GM18861 (cell line): ENCODE measurements around the gene TMBIM6.
"Not testable (repeated sequence)": the region's sequence is repeated elsewhere in the genome, so short reads cannot be mapped to it uniquely, and the experiment has no call there.

ENCODE experiments used
- ATAC-seq: cut with Tn5 transposase; IDR thresholded peaks from one replicate; pipeline ENCODE4 v1.9.1; 2021; ENCODE audit not compliant: unreplicated experiment

Gene TMBIM6

DNA sequence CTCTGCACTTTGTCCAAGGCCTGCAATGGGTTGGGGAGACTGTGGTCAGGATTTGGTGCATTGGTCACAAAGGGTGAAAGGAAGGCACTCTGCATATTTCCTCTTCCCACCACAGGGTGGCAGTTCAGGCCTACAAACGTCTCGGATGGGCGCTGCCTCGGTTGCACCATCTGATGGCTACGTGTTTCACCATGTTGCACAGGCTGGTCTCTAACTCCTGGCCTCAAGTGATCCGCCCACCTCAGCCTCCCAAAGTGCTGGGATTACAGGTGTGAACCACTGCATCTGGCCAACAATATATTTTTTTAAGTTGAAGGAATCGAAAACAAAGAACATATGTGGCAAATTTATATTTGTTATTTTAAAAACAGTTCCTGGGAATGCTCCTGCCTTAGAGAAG lies 35.1 kb downstream of the TMBIM6 start:
- no peak for ATAC-seq

DNA sequence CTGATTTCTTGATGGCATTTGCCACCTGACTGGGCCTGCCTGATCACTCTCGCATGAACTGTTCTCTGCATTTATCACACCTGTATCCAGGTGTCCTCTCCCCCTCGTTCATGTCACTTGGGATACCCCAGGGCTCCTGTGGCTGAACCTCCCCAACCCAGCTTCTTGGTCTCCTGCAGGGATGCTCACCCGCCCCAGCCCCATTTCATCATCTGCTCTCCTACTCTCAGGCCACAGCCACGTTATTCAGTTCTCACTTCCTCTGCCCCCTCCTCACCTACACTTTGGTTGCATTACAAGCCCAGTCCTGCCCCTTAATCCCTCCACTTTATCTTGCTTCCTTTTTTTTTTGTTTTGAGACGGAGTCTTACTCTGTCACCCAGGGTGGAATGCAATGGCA lies 35.5 kb downstream of the TMBIM6 start:
- no peak for ATAC-seq

DNA sequence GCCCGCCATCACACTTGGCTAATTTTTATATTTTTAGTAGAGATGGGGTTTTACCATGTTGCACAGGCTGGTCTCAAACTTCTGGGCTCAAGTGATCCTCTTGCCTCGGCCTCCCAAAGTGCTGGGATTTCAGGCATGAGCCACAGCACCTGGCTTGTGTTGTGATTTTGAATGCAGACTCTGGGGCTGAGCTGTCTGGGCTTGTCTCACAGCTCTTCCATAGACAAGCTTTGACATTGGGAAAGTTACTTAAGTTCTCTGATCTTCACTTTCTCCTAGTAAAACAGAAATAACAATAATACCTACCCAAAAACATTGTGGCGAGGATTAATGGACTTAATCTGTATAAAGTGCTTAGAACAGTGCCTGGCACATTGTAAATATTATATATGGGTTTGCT lies 36.0 kb downstream of the TMBIM6 start:
- no peak for ATAC-seq

DNA sequence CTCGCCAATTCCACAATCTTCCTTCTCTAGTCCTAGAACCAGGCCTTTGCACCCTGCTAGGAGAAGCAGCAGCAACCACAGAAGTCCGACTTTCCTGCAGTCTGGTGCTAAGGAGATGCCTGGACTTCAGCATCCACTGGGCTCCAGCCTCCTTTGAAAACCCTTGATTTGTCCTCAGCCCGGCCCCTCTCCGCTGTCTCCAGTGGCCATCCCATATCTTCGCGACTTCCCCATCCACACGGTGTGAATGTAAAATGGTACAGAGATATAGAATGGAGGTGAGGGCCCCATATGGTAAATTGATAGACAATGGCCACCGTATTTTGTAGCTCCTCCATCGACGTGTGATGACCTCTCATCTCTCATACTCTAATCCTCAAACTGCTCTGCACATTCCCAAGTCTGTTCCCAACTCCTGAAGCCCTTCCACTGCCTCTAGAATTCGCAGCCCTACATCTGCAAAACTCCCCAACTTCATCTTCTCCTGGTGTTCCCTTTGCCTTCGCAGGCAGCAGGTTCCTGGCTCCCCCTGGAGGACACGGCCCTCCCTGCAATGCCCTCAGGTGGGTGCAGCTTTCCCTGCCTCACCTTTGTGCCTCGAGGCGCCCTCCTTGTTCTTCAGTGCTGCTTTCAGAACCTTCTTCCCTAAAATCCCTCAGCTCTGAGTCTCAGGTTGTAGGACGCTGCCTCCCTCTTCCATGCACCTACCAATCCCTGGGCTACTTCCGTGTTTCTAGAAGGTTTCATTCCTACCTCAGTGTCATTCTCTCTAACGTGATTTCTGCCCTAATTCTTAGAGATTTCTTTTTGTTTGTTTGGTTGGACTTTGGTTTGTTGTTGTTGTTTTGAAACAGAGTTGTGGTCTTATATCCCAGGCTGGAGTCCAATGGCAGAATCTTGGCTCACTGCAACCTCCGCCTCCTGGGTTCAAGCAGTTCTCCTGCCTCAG lies 36.7 kb downstream of the TMBIM6 start:
- ATAC-seq: no peak

DNA sequence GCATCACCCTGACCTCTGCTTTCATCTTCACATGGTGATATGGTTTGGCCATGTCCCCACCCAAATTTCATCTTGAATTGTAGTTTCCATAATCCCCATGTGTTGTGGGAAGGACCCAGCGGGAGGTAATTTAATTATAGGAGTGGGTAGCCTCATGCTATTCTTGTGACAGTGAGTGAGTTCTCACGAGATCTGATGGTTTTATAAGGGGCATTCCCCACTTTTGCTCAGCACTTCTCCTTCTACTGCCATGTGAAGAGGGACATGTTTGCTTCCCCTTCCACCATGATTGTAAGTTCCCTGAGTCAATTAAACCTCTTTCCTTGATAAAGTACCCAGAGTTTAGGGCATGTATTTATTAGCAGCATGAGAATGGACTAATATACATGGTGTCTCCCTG lies 38.2 kb downstream of the TMBIM6 start:
- ATAC-seq: no peak

DNA sequence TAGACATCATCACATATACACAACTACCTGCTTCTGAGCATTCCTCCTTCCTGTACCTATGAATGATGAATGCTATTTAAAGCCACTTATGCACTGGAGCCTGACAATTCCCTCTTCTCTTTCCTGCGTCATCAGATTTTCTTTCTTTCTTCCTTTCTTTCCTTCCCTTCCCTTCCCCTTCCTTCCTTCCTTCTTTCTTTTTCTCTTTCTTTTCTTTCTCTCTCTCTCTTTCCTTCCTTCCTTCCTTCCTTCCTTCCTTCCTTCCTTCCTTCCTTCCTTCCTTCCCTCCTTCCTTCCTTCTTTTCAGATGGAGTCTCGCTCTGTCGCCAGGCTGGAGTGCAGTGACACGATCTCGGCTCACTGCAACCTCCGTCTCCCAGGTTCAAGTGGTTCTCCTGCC lies 39.6 kb downstream of the TMBIM6 start:
- not testable (repeated sequence) for ATAC-seq

DNA sequence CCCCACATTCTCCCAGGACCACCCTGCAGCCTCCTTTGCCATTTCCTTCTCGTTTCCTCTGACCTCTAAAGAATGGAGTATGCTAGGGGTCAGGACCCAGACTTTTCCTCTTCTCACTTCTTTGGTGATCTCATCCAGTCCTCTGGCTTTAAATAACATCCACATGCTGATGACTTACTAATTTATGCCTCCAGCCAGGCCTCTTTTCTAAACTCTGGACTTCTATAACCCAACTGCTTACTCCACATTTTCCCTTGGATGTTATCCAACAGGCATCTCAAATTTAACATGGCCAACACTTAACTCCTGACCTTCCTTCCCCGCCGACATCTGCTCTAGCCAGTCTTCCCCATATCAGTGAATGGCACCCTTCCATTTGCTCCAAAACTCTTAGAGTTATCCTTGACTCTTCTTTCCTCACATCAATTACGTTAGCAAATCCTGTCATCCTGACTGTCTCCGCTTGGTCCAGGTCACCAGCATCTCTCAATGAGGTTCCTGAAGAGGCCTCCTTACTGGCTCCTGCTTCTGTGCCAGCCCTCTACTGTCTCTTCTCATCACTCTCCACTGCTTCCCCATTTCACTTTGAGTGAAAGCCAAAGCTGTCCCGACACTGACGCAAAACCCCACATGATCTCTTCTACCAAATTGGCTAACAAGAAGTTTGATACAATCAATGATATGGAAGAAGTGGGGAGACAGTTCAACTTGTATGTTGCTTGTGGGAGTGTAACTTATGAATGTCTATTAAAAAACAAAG lies 42.7 kb downstream of the TMBIM6 start:
- no peak for ATAC-seq

DNA sequence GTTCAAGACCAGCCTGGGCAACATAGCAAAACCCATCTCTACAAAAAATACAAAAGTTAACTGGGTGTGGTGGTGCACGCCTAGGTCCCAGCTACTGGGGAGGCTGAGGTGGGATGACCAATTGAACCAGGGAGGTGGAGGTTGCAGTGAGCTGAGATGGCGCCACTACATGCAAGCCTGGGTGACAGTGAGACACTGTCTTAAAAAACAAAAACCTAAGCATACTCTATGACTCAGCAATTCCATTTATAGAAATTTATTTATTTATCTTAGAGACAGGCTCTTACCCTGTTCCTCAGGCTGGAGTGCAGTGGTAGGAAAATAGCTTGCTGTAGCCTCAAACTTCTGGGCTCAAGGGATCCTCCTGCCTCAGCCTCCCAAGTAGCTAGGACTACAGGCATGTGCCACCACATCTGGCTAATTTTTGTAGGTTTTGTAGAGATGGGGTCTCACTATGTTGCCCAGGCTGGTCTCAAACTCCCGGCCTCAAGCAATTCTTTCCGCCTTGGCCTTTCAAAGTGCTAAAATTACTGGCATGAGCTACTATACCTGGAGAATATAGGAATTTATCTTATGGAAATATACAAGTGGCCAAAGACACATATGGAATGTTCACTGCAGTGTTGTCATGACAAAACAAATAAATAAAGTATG lies 43.5 kb downstream of the TMBIM6 start:
- ATAC-seq: no peak

DNA sequence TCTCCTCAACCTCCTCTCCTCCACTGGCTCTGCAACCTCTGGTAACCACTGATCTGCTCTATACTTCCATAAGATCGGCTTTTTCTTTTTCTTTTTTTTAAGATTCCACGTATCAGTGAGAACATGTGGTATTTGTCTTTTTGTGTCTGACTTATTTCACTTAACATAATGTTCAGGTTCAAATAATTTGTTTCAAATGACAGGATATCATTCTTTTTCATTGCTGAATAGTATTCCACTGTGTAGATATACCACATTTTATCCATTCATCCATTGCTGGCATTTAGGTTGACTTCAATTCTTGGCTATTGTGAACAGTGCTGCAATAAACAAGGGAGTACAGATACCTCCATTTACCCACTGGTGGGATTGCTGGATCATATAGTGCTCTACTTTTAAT lies 46.3 kb downstream of the TMBIM6 start:
- ATAC-seq: no peak

DNA sequence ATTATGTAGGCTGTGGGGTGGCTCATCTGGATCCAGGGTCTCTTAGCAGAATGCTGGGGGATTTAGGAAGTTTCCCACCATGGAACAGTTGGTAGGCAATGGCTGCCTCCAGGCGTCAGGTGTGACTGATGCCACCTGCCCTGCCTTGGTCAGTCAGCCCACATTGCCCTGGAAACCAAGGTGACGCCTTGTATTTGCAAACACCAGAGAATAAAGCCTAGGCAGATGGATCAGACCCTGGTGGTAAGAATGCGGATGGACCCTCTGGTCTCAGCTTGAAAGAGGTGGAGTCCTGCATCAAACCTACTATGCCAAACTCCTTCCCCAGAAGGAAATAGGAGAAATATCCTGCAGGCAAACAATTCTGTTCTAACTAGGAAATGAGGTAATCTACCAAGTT lies 48.6 kb downstream of the TMBIM6 start:
- no peak for ATAC-seq

DNA sequence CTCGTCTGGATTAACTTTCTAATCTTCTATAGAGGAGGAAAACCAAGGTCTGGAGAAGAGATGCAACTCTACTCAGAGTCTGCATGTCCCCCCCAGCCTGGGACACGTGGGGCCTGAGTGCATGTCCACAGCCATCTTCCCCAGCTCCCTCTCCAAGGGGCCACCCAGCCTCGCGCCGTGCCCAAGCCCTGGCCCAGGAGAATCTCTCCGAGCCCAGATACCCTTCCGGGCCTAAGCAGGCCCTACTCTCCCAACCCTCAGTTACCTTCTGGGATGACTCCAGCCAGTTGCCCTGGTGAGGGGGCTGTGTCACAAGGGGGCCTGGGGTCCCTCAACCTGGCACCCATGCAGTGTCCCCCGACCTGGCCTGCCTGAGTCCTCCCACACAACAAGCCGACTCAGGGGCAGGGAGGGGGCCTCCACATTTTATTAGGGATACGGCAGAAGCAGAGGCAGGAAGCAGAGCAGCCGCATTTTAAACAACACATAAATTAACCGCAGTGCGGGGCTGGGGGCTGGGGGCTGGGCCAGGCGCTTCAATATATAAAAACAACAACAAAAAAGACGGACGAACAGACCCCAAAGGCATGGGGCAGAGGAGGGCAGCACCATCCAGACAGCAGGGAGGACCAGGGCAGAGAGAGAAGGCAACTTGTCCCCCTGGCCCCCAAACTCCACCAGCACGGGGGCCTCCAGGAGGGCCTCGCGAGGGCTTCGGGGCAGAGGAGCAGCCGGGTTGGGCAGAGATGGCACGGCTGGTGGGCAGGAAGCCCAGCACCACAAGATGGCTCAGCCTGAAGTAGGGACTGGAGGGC lies 49.6 kb downstream of the TMBIM6 start:
- ATAC-seq: no peak

DNA sequence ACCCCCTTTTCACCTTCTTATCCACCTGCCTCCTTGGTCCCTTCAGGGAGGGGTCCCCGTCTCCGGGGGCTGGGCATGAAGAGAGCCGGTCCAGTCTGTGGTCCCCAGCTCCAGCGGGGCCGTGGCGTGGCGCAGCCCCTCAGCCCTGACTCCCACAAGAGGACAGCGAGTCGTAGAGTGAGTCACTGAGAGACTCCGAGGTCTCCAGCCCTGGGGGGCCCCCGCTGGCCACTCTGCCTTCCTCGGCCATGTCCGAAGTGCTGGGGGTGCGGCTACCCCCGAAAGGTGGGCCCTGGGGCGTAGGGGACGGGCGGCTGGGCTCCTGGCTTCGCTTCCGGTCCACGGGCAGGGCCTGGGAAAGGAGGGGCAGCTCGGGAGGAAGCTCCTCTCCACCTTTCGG lies 50.3 kb downstream of the TMBIM6 start:
- ATAC-seq: no peak

DNA sequence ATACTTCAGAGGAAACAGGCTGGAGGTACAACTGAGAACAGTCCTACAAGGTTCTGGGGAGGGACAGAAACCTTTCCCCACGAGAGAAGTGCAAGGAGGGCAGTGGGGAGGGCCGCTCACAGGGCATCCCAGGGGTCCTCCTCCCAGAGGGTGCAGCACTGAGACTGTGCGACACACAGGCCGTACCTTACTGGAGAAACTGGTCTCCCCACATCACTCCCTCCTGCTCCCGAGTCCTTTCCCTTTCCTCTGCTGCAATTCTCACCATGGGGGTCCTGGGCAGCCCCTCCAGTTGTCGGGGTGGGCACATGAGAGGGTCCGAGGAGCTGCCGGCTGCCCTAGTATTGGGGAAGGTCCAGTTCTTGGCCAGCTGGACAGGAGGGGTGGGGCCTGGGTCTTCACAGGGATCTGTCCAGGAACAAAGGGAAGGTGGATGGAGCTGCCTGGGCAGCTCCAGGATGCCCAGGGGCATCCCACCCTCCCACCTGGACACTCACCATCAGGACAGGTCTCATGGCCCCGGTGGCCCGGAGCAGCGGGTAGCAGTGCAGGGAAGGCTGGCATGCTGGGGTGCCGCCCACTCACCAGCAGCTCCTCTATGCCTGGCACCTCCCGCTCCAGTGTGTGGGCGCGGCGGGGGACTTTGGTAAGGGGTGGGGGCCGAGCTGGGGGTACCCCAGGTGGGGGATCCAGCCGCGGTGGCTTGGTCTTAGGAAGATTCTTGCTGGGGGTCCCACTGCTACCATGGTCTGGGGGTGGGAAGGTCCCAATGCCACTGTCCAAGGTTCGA lies 51.0 kb downstream of the TMBIM6 start:
- ATAC-seq: no peak

DNA sequence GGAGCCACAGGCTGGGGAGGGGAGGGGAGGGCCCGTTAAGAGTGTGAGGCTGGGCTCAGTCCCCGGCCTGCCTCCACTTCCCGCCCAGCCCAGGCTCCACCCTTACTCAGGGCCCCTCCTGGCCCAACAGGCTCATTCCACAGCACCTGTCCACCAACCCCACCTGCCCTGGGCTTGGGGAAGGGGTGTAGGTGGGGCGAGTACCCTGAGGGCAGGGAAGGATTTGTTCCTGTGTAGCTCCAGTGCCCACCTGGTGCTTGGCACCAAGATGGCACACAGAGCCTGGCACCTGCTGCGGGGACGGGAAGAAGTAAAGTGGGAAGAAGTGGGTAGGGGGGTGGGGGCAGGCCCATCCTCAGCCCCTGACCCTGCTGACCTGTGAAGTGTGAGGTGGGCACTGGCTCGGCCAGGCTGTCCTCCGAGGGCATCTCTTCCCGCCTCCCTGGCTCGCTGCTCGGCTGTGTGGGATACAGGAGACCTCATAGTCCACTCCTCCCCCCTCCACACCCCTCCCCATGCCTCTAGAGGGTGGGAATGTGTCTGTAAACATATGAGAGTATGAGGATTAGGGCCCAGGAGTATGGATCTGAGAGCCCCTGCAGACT lies 51.7 kb downstream of the TMBIM6 start:
- no peak for ATAC-seq

DNA sequence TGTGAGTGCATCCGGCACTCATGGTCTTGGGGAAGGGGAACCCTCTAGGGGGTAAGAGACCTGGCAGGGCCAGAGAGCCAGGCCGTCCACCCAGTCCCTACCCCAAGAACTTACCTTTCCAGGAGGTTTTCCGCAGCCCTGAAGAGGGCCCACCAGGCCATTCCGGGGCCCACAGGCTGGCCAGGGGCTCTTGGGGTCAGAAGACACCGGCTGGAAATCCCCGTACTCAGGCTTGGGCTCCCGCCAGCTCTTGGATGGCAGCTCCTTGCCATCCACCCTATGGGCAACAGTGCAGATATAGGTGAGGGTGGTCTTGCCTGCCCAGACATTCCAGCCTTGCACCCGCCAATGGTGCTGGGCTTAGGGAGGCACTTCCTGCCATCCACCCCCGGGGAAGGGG lies 52.3 kb downstream of the TMBIM6 start:
- ATAC-seq: no peak

DNA sequence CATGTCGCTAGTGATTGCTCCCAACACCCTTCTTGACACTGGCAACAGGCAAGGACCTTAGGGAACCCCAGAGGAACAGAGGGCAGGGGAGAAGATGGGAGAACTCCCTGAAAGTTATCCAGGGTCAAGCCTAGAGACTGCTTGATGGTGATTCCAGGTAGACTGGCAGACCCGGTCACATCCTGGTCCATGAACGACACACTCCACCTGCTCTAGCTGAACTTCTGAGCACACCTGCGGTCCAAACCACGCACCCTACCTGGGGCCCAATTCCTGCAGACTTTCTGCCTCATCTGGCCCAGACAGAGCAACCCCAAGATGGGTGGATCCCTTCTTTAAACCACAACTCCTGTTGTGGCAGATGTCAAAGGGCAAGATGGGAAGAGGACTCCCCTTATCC lies 52.7 kb downstream of the TMBIM6 start:
- no peak for ATAC-seq

DNA sequence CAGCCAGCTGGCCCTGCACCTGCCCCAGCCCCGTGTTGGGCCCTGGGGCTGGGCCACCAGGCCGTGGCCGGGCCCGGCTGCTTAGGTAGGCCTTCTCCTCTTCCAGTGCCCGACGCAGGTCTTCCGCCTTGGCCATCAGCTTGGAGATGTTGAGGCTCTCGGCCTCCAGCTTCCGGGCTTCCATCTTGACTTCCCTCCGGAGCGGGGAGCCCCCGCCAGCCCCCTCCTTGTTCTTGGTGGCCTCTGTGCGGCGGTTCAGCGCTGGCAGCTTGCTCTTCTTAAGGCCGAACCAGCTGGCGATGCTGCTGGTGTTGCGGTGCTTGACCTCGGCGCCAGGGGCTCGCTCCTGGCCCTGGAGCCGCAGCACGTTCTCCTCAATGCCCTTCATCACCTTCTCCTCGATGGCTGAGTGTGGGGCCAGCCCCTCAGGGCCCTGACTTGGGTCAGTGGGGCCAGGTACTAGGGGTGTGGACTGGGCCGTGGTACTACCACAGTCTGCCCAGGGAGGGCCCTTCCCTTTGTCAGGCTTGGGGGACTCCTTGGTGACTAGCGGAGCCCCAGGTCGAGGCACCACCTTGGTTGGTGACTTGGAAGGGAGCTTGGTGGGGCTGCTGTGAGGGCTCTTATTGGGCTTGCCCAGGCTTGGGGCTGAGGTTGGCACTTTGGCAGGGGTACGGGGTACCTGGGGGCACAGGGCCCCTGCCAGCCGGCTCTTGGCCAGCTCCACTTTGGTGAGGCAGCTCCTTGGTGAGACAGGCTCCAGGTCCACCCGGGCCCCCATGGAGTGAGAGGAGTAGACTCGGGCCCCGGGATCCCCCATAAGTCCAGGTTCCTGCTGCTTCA lies 53.7 kb downstream of the TMBIM6 start:
- no peak for ATAC-seq

DNA sequence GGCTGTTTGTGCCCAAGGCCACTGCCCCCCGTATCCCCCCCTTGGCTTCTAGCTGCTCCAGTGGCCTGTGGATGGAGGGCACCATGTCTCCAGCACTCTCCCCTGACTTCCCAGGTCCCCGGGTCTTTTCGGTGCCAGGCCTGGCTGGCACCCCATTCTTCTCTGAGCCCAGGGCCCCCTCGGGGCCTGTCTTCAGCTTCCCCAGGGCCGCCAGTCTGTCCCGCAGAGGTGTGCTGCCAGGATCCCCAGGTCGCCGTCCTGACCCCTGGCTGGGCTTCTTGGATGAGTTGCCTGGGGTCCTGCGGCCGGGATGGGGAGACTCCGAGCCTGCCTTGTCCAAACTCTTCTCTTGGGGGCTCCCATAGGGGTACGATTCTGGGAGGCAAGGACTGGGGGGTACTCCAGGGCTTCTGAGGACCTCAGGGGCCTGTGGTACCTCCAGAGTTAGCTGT lies 54.3 kb downstream of the TMBIM6 start:
- ATAC-seq: no peak

DNA sequence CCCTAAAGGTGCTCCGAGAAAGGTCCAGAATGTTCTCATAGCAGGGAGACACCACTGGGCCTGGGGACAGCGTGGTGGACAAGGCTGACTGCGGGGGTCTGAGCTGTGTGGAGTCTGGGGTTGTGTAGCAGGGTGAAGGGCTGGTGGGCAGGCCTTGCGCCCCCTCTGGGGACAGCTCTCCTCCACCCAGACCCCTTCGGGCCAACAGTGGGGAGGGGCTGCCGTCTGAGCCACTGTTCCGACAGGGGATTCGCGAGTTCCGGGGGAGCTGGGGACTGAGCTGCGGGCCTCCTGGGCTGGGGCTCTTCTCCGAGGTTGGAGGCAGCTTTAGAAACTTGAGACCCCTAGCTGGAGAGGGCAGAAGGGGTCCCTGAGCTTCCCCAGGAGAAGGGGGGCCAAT lies 54.8 kb downstream of the TMBIM6 start:
- no peak for ATAC-seq
